HL-60 (cell line): Measurements from ENCODE around the gene MED9.

Experiments used
- DNase-seq, 2 experiments: peaks; one replicate each; pipeline ENCODE4 v3.0.0-alpha.2; 2010 to 2020; ENCODE audit warnings: low read depth in 1 of 2, low spot score in 1 of 2
- H3K27ac ChIP-seq: fragments of 250-450 bp; sonication (Bioruptor Pico); replicated peaks from 2 replicates; pipeline ENCODE4 v1.5.1; 2020; ENCODE audit warnings: mild to moderate bottlenecking, moderate library complexity
- H3K27me3 ChIP-seq: fragments of 250-450 bp; sonication (Bioruptor Pico); 2 replicates; pipeline ENCODE4 v1.5.1; 2021; ENCODE audit warnings: mild to moderate bottlenecking, moderate library complexity; ENCODE audit not compliant: insufficient read depth, poor library complexity, severe bottlenecking
- H3K4me3 ChIP-seq: replicated peaks from 2 replicates; pipeline ENCODE4 v1.5.1; 2011; ENCODE audit warnings: mild to moderate bottlenecking, control low read depth, low read length; ENCODE audit not compliant: insufficient read depth
- CTCF ChIP-seq: IDR thresholded peaks from one replicate; pipeline ENCODE4 v1.5.1; 2011; ENCODE audit warnings: low read length, control low read depth, inconsistent platforms; ENCODE audit not compliant: insufficient read depth
- GABPA ChIP-seq: IDR thresholded peaks from 2 replicates; pipeline ENCODE4 v1.6.1; 2012; ENCODE audit warnings: low read depth
- POLR2AphosphoS5 ChIP-seq: IDR thresholded peaks from 2 replicates; pipeline ENCODE4 v1.6.1; 2012; ENCODE audit warnings: low read depth
- REST ChIP-seq: IDR thresholded peaks from 2 replicates; pipeline ENCODE4 v1.6.1; 2012; ENCODE audit warnings: low read depth; ENCODE audit not compliant: insufficient replicate concordance
- SPI1 ChIP-seq: IDR thresholded peaks from 2 replicates; pipeline ENCODE4 v1.6.1; 2012; ENCODE audit warnings: low read depth, mild to moderate bottlenecking, borderline replicate concordance

MED9 gene

GRCh38 chr17:17497065-17497844 lies 20.5 kb downstream of the MED9 start:
- H3K4me3 ChIP-seq = no peak overlapping the region
- TF ChIP-seq POLR2AphosphoS5 = no peak
- TF ChIP-seq GABPA = no peak
- TF ChIP-seq SPI1 = no peak
- no peak for TF ChIP-seq REST
- no peak for TF ChIP-seq CTCF
- DNase-seq = no peak
- no peaks in the 10 kb centered on the region for H3K27me3 ChIP-seq
- no peak overlapping the region for H3K27ac ChIP-seq

- Histone ChIP-seq H3K27ac (no peak overlapping the region), H3K27me3 (no peaks in the 10 kb centered on the region), H3K4me3 (no peak overlapping the region)
- TF ChIP-seq CTCF (no peak), SPI1 (no peak), POLR2AphosphoS5 (no peak), GABPA (no peak), REST (no peak)
- DNase-seq = no peak
These were observed 21.2 kb downstream of the MED9 start for GRCh38 chr17:17497845-17498520.

GRCh38 chr17:17498606-17499301 lies 22.0 kb downstream of the MED9 start:
- Histone ChIP-seq H3K27ac (no peak overlapping the region), H3K27me3 (no peaks in the 10 kb centered on the region), H3K4me3 (no peak overlapping the region)
- DNase-seq = no peak
- TF ChIP-seq CTCF (no peak), SPI1 (no peak), REST (no peak)
